Tibial artery (tissue), 4 donors: ENCODE measurements around the gene SNAP47.

Experiments
- DNase-seq, 2 donors: peaks; one replicate each; pipeline ENCODE4 v3.0.0-alpha.2; 2019
- H3K27ac ChIP-seq, 2 donors: fragments of 200-600 bp; sonication (generic) in 1 of 2; 1 replicate in 1 of 2; 2 replicates in 1 of 2; pipeline ENCODE4 v1.5.1; 2018 to 2019; ENCODE audit warnings: mild to moderate bottlenecking in 1 of 2
- H3K27me3 ChIP-seq, 2 donors: fragments of 200-600 bp; sonication (generic) in 1 of 2; one replicate each; pipeline versions ENCODE4 v1.5.1 to v1.6.0; 2016 to 2019
- H3K36me3 ChIP-seq, 3 donors: fragments of 200-600 bp; sonication (generic) in 2 of 3; one replicate each; pipeline ENCODE4 v1.5.1; 2016 to 2019; ENCODE audit warnings: mild to moderate bottlenecking in 2 of 3
- H3K4me1 ChIP-seq, 4 donors: fragments of 200-600 bp; sonication (generic) in 2 of 4; 1 replicate in 3 of 4; 2 replicates in 1 of 4; pipeline ENCODE4 v1.5.1; 2016 to 2019
- H3K4me3 ChIP-seq, 2 donors: fragments of 200-600 bp; sonication (generic) in 1 of 2; 1 replicate in 1 of 2; 2 replicates in 1 of 2; pipeline ENCODE4 v1.5.1; 2018 to 2019; ENCODE audit warnings: mild to moderate bottlenecking in 2 of 2
- H3K9me3 ChIP-seq, 3 donors: fragments of 200-600 bp; sonication (generic) in 1 of 3; one replicate each; pipeline ENCODE4 v1.5.1; 2016 to 2019
- intact Hi-C: fragments of 100-400 bp; cut with DNase I; formaldehyde crosslinking; loops from one replicate; pipeline ENCODE4 v1.15.0; 2023; ENCODE audit warnings: low total_unique reads
- TF ChIP-seq, protein P1 (sequence below), 2 experiments: fragments of 200-600 bp in 1 of 2; fragments of 450-650 bp in 1 of 2; IDR thresholded peaks; one replicate each; pipeline ENCODE4 v1.5.1; 2017 to 2019; ENCODE audit warnings: antibody characterized with exemption in 2 of 2, mild to moderate bottlenecking in 1 of 2, moderate library complexity in 1 of 2

Gene SNAP47

DNA sequence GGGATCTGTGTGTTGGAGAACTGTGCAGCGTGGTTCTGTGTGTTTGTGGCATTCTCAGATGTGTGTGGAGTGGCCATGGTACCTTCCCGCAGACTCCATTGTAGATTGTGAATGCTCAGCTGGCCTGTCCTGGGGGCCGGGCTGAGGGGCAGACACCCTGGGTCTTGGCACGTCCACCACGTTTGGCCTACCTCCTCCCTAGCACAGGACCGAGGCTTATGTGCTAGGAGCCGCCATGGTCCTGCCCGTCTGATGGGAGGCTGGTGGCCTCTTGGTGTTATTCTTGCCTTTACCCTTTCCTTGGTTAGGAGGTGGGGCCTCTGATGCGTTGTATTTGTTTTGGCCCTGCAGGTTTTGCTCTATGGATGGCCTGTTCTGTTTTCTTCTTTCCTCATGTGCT, 25.1 kb downstream of the SNAP47 start:
- TF ChIP-seq, protein P1, sequence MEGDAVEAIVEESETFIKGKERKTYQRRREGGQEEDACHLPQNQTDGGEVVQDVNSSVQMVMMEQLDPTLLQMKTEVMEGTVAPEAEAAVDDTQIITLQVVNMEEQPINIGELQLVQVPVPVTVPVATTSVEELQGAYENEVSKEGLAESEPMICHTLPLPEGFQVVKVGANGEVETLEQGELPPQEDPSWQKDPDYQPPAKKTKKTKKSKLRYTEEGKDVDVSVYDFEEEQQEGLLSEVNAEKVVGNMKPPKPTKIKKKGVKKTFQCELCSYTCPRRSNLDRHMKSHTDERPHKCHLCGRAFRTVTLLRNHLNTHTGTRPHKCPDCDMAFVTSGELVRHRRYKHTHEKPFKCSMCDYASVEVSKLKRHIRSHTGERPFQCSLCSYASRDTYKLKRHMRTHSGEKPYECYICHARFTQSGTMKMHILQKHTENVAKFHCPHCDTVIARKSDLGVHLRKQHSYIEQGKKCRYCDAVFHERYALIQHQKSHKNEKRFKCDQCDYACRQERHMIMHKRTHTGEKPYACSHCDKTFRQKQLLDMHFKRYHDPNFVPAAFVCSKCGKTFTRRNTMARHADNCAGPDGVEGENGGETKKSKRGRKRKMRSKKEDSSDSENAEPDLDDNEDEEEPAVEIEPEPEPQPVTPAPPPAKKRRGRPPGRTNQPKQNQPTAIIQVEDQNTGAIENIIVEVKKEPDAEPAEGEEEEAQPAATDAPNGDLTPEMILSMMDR (IDR thresholded peaks at IDR 0.05): no peak
- no peak overlapping the region for H3K27ac ChIP-seq
- H3K4me1 ChIP-seq: peaks cover 0 to 16% (median 6%) of the 10 kb centered on the region in 4 donors
- no peaks in the 10 kb centered on the region for H3K9me3 ChIP-seq
- no peak for DNase-seq
- H3K27me3 ChIP-seq: no peaks in the 10 kb centered on the region
- H3K36me3 ChIP-seq: peaks cover 15 to 51% (median 25%) of the 10 kb centered on the region in 3 donors
- H3K4me3 ChIP-seq: no peak overlapping the region
- intact Hi-C loops: loop anchor here (5.0 to 10.0 kb wide), 2 partner anchors 187 to 324 kb away; partner anchors contain the start of genes ARF1 and WNT9A

DNA sequence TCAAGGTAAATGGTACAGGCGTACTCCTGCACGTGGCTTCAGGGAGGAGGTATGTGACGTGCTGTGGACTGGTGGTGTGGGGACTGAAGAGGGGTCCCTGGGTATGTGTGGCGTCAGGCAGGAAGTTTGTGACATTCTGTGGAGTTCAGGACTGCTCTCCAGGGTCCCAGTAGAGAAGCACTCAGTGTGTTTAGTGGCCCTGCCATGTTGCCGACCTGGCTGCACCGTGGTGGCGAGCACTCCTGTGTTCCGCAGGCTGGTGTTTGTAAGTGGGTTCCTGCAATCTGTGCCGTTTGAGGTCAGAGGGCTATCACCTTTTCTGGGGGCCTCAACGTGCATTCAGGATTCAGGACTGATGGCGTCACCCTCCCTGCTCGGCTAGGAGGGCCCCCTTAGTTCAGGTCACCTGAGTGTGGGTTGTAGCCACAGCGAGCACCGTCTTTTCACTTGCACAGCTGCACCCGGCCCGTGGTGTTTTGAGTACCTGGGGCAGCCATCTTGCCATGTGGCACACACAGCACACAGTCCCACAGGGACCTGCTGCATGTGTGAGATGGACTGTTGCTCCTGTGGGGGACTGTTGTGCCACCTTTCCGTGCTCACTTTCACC, 26.5 kb downstream of the SNAP47 start:
- H3K27ac ChIP-seq: no peak overlapping the region
- H3K36me3 ChIP-seq: peaks cover 21 to 65% (median 31%) of the 10 kb centered on the region in 3 donors
- H3K4me1 ChIP-seq: peaks cover 0 to 16% (median 6%) of the 10 kb centered on the region in 4 donors
- no peak for DNase-seq
- no peak overlapping the region for H3K4me3 ChIP-seq
- no peaks in the 10 kb centered on the region for H3K27me3 ChIP-seq
- intact Hi-C loops: loop anchor here (5.0 to 10.0 kb wide), 2 partner anchors 186 to 323 kb away; partner anchors contain the start of genes ARF1 and WNT9A
- H3K9me3 ChIP-seq: no peaks in the 10 kb centered on the region
- TF ChIP-seq, protein P1 (IDR thresholded peaks at IDR 0.05): no peak

DNA sequence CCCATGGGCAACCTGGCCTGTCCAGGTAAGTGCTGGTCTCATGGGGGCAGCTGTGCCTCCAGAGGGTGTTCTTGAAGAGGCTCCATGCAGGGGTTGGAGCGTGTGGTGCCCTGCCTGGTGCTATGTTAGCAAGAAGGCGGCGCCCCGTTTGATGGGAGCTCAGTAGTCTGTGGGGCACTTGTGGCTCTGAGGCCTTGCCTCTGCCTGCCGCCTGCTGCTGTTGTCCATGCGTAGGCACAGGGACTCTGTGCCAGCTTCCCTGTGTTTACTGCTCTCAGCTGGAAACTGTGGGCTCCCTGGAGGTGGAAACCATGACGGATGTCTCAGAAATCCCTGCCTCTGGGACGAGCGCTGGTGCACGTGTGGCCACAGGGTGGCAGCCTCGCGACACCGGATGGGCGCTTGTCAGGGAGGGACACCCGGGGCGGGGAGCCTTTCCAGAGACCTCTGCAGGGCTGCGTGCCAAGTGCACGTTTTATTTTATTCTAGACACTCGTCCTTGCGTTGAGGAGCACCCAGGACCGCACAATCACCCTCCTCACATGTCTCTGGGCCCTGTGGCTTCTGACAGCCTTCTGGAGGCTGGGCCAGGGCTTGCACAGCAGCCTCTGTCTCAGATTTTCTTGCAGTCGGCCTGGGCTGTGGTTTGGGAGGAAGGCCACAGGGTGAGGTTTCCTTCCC, 27.1 kb downstream of the SNAP47 start:
- Histone ChIP-seq H3K9me3 (no peaks in the 10 kb centered on the region), H3K36me3 (peaks cover 27 to 71% (median 38%) of the 10 kb centered on the region in 3 donors), H3K4me1 (peaks cover 0 to 16% (median 6%) of the 10 kb centered on the region in 4 donors), H3K27ac (no peak overlapping the region), H3K27me3 (no peaks in the 10 kb centered on the region), H3K4me3 (no peak overlapping the region)
- intact Hi-C loops: loop anchor here (5.0 to 10.0 kb wide), 2 partner anchors 185 to 322 kb away; partner anchors contain the start of genes ARF1 and WNT9A
- TF ChIP-seq, protein P1 (IDR thresholded peaks at IDR 0.05): peak; percentile 69 to 82
- DNase-seq: peak; percentile 72 to 85

DNA sequence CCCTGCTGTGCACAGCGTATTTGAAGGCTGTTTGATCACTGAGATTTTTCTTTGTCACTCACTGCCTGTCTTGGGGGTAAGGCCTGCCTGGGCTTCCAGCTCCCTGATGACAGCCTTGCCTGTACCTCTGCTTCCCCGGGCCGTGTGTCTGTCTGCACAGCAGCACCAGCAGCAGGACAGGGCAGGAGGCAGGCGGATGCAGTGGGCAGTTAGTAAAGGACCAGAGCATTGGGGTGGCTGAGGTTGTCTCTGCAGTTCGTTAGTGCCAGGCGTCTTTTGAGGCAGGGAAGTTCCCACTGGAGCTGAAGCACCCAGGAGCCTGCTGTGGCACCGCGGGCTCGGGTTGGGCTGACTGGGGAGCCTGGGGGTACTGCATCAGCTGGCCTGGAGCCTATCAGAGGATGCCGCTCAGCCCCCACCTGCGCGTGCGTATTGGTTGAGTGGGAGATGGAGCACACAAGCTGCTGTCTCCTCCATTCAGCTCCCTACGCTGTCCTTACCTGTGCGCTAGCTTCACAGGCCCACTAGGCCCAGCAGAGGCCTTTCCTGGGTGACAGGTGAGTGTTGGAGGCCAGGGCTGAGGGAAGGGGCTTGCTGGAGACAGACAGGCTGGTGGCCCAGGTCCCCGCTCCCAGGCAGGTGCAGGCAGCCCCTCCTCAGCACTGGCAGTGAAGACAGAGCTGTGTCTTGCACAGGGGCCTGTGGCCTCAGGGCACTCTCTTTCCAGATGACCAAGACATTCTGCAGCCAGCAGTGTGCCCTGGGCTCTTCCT, 28.2 kb downstream of the SNAP47 start:
- DNase-seq: no peak
- no peaks in the 10 kb centered on the region for H3K9me3 ChIP-seq
- peaks cover 36 to 82% (median 48%) of the 10 kb centered on the region in 3 donors for H3K36me3 ChIP-seq
- peaks cover 0 to 16% (median 6%) of the 10 kb centered on the region in 4 donors for H3K4me1 ChIP-seq
- TF ChIP-seq, protein P1 (IDR thresholded peaks at IDR 0.05): no peak
- H3K4me3 ChIP-seq: no peak overlapping the region
- intact Hi-C loops: loop anchor here (5.0 to 10.0 kb wide), 2 partner anchors 184 to 321 kb away; partner anchors contain the start of genes ARF1 and WNT9A
- H3K27ac ChIP-seq: no peak overlapping the region
- no peaks in the 10 kb centered on the region for H3K27me3 ChIP-seq

DNA sequence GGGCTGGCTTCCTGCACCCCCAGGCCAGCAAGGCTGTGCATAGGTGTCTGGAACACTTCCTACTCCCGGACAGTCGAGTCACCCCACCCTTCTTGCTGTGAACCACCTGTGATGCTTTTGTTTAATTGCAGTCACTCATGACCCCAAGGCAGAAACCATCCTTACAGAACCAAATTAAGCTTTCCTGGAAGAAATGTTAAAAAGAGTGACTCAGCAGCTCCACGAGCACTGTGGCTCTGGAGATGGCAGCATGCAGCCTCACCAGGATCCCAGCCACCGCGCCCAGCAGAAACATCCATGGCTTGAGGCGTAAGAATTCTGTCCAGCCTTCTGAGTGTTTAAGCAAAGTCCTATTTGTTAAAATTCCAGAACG, 28.8 kb downstream of the SNAP47 start:
- intact Hi-C loops: loop anchor here (5.0 to 10.0 kb wide), 2 partner anchors 183 to 321 kb away; partner anchors contain the start of genes ARF1 and WNT9A
- H3K4me3 ChIP-seq: no peak overlapping the region
- no peak for DNase-seq
- no peak overlapping the region for H3K27ac ChIP-seq
- TF ChIP-seq, protein P1 (IDR thresholded peaks at IDR 0.05): no peak
- H3K9me3 ChIP-seq: no peaks in the 10 kb centered on the region
- H3K27me3 ChIP-seq: no peaks in the 10 kb centered on the region
- peaks cover 34 to 85% (median 51%) of the 10 kb centered on the region in 3 donors for H3K36me3 ChIP-seq
- peaks cover 0 to 16% (median 6%) of the 10 kb centered on the region in 4 donors for H3K4me1 ChIP-seq
